Activated gamma-delta T cell treated with anti-CD3 and anti-CD28 coated beads, Interleukin-2, amount 50 U/mL, for 16 hours (primary cell): Measurements from ENCODE around the gene XRCC5.
"Not testable (repeated sequence)": the region's sequence is repeated elsewhere in the genome, so short reads cannot be mapped to it uniquely, and the experiment has no call there.

Experiments used
- DNase-seq: peaks from one replicate; pipeline ENCODE4 v3.0.0-alpha.2; 2020; ENCODE audit warnings: low read depth

The XRCC5 gene

DNA sequence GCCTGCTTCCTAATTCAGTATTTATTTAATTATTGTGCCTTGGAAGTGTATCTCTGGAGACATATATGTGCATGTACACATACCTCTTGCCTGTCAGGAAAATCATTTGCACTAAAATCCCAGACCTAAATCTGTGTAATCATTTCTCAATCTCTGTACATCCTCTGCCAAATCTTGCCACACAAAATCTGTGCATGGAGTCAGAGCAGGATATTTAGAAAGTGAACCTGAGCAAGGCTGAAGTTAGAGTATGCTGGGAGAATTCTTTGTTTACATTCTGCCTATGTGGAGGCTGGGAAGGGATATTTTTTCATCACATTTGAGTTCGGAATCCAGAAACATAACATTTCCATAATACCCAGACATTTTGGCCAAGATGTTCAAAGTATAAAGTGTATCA, 9.3 kb downstream of the XRCC5 start:
- DNase-seq = no peak

- no peak for DNase-seq
Measured at GRCh38 chr2:216119146-216119545, 10.0 kb downstream of the XRCC5 start.

DNA sequence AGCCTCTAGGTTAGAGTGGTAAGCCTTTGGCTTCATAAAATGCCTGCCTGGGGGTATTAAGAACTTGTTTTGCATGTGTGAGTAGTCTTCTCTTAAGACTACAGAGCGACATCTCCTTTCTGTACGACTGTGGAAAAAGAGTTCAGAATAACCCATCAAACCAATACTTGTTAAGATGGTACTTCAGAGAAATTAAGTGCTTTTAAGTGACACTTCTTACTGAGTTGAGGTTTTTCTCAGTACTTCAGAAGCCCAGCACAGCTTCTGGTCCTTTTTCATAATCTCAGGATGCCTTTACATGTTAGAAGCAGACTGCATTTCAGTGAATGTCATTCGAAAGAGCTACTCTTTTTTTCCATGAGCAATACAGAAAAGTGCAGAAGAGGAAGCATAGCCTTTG, 10.8 kb downstream of the XRCC5 start:
- DNase-seq = no peak

DNA sequence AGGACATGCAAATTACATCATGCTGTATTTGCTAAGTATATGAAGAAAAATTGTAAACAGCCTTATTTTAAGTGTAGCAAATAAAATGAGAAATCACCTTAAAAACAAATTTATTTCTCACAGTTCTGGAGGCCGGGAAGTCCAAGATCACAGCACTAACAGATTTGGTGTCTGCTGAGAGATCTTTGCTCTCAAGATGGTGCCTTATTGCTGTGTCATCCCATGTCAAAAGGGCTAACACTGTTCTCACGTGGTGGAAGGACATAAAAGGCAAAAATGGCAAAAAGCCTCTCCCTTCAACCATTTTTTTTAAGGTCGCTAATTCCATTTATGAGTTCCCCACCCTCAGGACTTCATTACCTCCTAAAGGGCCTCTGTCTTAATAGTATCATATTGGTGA, 12.1 kb downstream of the XRCC5 start:
- no peak for DNase-seq

DNA sequence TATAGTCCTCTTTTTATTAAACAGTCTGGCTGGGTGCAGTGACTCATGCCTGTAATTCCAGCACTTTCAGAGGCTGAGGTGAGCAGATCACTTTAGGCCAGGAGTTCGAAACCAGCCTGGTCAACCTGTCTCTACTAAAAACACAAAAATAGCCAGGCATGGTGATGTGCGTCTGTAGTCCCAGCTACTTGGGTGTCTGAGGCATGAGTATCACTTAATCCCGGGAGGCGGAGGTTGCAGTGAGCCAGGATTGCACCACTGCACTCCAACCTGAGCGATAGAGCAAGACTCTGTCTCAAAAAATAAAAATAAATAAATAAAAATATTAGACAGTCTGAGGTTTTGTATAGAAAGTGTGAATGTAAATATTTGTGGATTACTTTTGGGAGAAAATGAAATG, 17.8 kb downstream of the XRCC5 start:
- no peak for DNase-seq

GRCh38 chr2:216130346-216130971, 21.3 kb downstream of the XRCC5 start:
- DNase-seq = no peak

GRCh38 chr2:216131175-216131926, 22.2 kb downstream of the XRCC5 start:
- no peak for DNase-seq

DNA sequence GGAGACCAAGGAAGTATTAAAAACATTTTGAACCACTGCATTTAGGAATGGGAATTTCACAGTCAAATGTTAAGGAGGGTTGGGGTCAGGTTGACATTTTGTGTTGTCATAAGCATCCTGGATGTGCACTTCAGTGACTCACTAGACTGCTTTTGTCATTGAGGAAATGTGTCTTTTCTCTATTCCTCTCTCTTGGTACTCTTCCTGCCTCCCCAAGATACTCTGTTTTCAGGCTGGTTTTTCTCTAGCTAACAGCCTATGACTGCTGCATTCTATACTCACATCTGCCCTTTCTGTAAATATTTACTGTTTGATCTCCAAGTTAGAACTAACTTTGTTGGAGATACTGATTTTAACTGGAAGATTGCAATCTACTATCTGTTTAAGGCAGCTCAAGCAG, 23.4 kb downstream of the XRCC5 start:
- no peak for DNase-seq

- DNase-seq = no peak
Measured at GRCh38 chr2:216133397-216133796, 24.2 kb downstream of the XRCC5 start.

- DNase-seq = no peak
Measured at GRCh38 chr2:216134958-216135541, 25.9 kb downstream of the XRCC5 start.

DNA sequence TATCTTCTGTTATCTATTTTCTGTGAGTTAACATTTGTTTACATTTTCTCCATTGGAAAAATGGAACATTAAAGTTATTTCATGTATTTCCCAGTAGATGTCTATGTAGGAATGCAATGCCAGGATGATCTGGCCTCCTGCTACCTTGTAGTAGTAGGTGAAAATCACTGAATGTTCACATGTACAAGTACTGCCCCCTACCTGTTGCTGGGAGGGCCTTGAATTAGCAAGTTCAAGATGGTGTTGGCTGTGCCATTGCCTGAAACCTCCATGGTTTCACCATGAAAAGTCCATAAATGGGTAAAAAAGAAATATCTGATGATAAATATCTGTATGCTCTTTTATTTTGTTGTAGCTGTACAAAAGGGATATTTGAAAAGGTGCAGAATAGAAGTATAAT, 30.7 kb downstream of the XRCC5 start:
- no peak for DNase-seq

GRCh38 chr2:216141516-216141915, 32.4 kb downstream of the XRCC5 start:
- DNase-seq = not testable (repeated sequence)

DNA sequence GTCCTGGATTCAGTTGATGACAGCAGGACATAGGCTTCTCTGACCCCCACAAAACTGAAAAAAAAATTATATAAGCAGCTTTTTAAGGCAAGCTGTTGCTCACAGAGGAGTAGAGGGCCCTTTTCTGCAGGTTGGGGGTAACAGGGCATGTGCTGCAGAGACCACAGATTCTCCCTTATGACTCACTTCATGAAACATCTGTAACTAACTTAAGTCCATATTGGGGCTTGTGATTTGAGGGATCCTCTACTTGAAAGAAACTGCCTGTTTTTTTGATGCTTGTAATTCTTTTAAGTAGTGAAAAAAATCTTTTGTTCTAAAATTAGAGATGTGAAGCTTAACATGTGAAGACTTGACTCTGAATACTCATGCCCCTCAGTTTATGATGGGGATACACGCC, 33.4 kb downstream of the XRCC5 start:
- DNase-seq = no peak

- no peak for DNase-seq
Measured at GRCh38 chr2:216144372-216144771, 35.2 kb downstream of the XRCC5 start.

- no peak for DNase-seq
Measured at GRCh38 chr2:216144857-216145256, 35.7 kb downstream of the XRCC5 start.

DNA sequence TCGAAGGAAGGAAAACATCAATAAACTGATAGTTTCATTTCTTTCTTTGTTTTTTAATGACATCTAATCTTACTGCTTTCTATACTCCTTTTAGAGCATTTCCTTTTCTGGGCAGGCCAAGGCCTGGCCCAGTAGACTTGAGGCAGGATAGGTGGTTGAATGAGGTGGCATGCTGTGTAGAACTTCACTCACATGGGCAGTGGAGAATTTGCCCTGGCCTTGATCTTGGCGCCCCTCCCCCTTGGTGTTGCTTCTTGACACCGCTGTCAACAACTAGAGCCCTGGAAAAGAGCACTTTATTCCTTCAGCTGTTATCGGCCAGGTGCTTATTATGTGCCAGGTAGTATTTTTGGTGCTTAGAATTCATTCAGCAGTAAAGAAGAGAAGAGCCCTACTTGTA, 37.4 kb downstream of the XRCC5 start:
- DNase-seq = no peak

GRCh38 chr2:216147172-216148131, 38.3 kb downstream of the XRCC5 start:
- no peak for DNase-seq

GRCh38 chr2:216148983-216149382, 39.8 kb downstream of the XRCC5 start:
- no peak for DNase-seq

DNA sequence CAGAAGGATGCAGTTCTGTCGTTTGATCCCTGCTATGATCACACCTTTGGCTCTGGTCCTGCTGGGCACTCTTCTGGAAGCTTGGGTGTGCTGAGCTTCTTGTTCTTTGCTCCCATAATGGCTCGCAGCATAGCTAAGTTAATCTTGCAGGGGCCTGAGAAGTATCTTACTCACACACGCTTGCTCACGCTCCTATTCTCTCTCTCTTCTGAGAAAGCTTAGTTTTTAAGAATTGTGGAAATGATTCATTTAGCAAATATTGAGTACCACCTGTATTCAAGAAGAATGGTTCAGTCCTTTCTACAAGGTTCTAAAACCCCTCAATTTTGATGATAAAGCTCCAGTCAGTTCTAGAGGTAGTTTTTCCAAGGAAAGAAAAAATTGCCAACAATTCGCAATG, 40.6 kb downstream of the XRCC5 start:
- no peak for DNase-seq

GRCh38 chr2:216151313-216152025, 42.3 kb downstream of the XRCC5 start:
- DNase-seq = no peak

DNA sequence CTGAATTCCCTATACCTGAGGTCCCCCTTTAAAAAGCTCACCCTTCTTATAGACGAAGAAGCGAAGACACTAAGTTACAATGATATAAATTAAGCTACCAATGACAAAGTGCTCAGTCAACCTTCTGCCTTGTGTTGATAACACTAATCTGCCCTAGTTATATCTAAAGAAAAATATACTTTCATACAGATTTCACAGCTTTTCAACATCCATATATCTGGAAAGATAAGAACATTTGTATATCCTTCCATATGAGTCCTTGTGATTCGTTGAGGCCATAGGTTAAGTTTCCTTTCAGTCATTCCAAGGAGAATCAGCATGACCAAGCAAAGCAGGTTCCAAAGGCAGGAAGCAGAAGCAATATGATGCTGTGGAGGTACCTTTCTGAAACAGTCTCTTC, 46.8 kb downstream of the XRCC5 start:
- DNase-seq = no peak

DNA sequence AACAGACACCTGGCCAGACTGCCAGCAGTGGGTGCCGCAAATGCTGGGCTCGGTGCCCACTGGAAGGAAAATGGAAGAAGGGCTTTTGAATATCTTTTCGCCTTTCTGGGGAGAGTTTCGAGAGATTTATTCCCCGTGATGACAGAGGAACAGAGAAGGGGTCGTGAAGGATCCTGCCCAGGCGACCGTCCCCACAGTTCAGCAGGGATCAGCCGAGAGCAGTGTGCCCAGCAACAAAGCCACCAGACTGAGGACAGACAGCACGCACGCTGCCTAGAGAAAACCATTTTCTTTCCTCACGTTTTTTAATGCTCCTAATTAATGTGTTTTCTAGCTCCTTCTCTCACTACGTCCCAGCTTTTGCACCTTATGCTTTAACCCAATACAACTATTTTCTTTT, 47.7 kb downstream of the XRCC5 start:
- no peak for DNase-seq
